Neural cell (in vitro differentiated cells): Measurements from ENCODE around the gene TOM1L1. TPM values are rescaled to one million over a fixed set of nuclear protein-coding genes. Genes with fewer than 3 reads are reported as not detected.

Experiments
- H2AFZ ChIP-seq: fragments of 200-600, 300-800 bp; sonication (generic), shearing (Covaris generic); 2 replicates; pipeline ENCODE4 v1.6.0; 2014; ENCODE audit warnings: low read depth, mild to moderate bottlenecking, antibody characterized with exemption, low read length, moderate library complexity
- H3F3A ChIP-seq: fragments of 200-600 bp; shearing (Covaris generic); 2 replicates; pipeline ENCODE4 v1.6.1; 2016; ENCODE audit warnings: mild to moderate bottlenecking, moderate library complexity, mixed read lengths, antibody characterized with exemption, low read length; ENCODE audit not compliant: insufficient read depth, poor library complexity, severe bottlenecking
- H3K27ac ChIP-seq: fragments of 200-600, 300-800 bp; sonication (generic), shearing (Covaris generic); 2 replicates; pipeline ENCODE4 v1.5.1; 2014; ENCODE audit warnings: mild to moderate bottlenecking, low read length, moderate library complexity
- H3K27me3 ChIP-seq: fragments of 300-800, 200-600 bp; sonication (generic), shearing (Covaris generic); 2 replicates; pipeline ENCODE4 v1.6.0; 2014; ENCODE audit warnings: mild to moderate bottlenecking, low read depth, low read length, moderate library complexity; ENCODE audit not compliant: insufficient read depth
- H3K36me3 ChIP-seq: fragments of 300-800, 200-600 bp; sonication (generic), shearing (Covaris generic); 2 replicates; pipeline ENCODE4 v1.5.1; 2014; ENCODE audit warnings: mild to moderate bottlenecking, antibody characterized with exemption, low read length, moderate library complexity; ENCODE audit not compliant: insufficient read depth
- H3K4me2 ChIP-seq: fragments of 300-800, 200-600 bp; sonication (generic), shearing (Covaris generic); 2 replicates; pipeline ENCODE4 v1.6.0; 2014; ENCODE audit warnings: mild to moderate bottlenecking, low read length
- H3K4me3 ChIP-seq: fragments of 300-800, 200-600 bp; sonication (generic), shearing (Covaris generic); 2 replicates; pipeline ENCODE4 v1.5.1; 2014; ENCODE audit warnings: mild to moderate bottlenecking, low read length, moderate library complexity
- H3K79me2 ChIP-seq: fragments of 200-600 bp; shearing (Covaris generic); replicated peaks from 2 replicates; pipeline ENCODE4 v1.6.0; 2014; ENCODE audit warnings: mild to moderate bottlenecking, low read length, moderate library complexity; ENCODE audit not compliant: insufficient read depth
- H3K9ac ChIP-seq: fragments of 300-800, 200-600 bp; sonication (generic), shearing (Covaris generic); 2 replicates; pipeline ENCODE4 v1.6.1; 2016; ENCODE audit warnings: mild to moderate bottlenecking, low read length, mixed read lengths
- H3K9me2 ChIP-seq: fragments of 200-600 bp; shearing (Covaris generic); 2 replicates; pipeline ENCODE4 v1.6.1; 2016; ENCODE audit warnings: mild to moderate bottlenecking, low read length, mixed read lengths; ENCODE audit not compliant: insufficient read depth
- H3K9me3 ChIP-seq: fragments of 200-600, 300-800 bp; sonication (generic), shearing (Covaris generic); 2 replicates; pipeline ENCODE4 v1.6.1; 2016; ENCODE audit warnings: mild to moderate bottlenecking, mixed run types, low read length, moderate library complexity, mixed read lengths
- H4K20me1 ChIP-seq: fragments of 200-600 bp; shearing (Covaris generic); 2 replicates; pipeline ENCODE4 v1.6.1; 2016; ENCODE audit warnings: mild to moderate bottlenecking, mixed run types; ENCODE audit not compliant: insufficient read depth
- EP300 ChIP-seq: fragments of 450-650 bp; conservative IDR thresholded peaks from 2 replicates; pipeline ENCODE4 v1.6.1; 2014; ENCODE audit warnings: antibody characterized with exemption, mild to moderate bottlenecking, moderate library complexity; ENCODE audit not compliant: poor library complexity, severe bottlenecking
- EZH2 ChIP-seq: fragments of 200-600, 300-800 bp; shearing (Covaris generic), sonication (generic); IDR thresholded peaks from 2 replicates; pipeline ENCODE4 v1.6.1; 2014; ENCODE audit warnings: antibody characterized with exemption, low read length, borderline replicate concordance, mild to moderate bottlenecking; ENCODE audit not compliant: insufficient read depth, poor library complexity, severe bottlenecking
- MXI1 ChIP-seq: fragments of 450-650 bp; conservative IDR thresholded peaks from 2 replicates; pipeline ENCODE4 v1.6.1; 2014; ENCODE audit warnings: antibody characterized with exemption, mild to moderate bottlenecking; ENCODE audit not compliant: poor library complexity, severe bottlenecking
- POLR2AphosphoS5 ChIP-seq: IDR thresholded peaks from 2 replicates; pipeline ENCODE4 v1.6.1; 2012
- RAD21 ChIP-seq: fragments of 450-650 bp; conservative IDR thresholded peaks from 2 replicates; pipeline ENCODE4 v1.6.1; 2014; ENCODE audit warnings: antibody characterized with exemption, mild to moderate bottlenecking, moderate library complexity
- SMC3 ChIP-seq: fragments of 450-650 bp; conservative IDR thresholded peaks from 2 replicates; pipeline ENCODE4 v1.6.1; 2014; ENCODE audit warnings: antibody characterized with exemption, mild to moderate bottlenecking, moderate library complexity; ENCODE audit not compliant: poor library complexity
- TAF1 ChIP-seq: IDR thresholded peaks from 2 replicates; pipeline ENCODE4 v1.6.1; 2012; ENCODE audit warnings: low read depth
- polyA plus RNA-seq: library from polyadenylated mRNA; depleted of rRNA; stranded (reverse); fragments of >200 nt; gene quantifications from 2 replicates; pipeline ENCODE4 v1.2.3, GENCODE V29; 2014
- TF ChIP-seq, protein P1 (sequence below): IDR thresholded peaks from 2 replicates; pipeline ENCODE4 v1.6.1; 2012; ENCODE audit warnings: borderline replicate concordance
- TF ChIP-seq, protein P2 (sequence below): fragments of 450-650 bp; IDR thresholded peaks from 2 replicates; pipeline ENCODE4 v1.5.1; 2014; ENCODE audit warnings: antibody characterized with exemption, mild to moderate bottlenecking, moderate library complexity; ENCODE audit not compliant: poor library complexity, severe bottlenecking

Gene TOM1L1
- polyA plus RNA-seq, 1 donor from 2014 or later = 13.6 TPM

DNA sequence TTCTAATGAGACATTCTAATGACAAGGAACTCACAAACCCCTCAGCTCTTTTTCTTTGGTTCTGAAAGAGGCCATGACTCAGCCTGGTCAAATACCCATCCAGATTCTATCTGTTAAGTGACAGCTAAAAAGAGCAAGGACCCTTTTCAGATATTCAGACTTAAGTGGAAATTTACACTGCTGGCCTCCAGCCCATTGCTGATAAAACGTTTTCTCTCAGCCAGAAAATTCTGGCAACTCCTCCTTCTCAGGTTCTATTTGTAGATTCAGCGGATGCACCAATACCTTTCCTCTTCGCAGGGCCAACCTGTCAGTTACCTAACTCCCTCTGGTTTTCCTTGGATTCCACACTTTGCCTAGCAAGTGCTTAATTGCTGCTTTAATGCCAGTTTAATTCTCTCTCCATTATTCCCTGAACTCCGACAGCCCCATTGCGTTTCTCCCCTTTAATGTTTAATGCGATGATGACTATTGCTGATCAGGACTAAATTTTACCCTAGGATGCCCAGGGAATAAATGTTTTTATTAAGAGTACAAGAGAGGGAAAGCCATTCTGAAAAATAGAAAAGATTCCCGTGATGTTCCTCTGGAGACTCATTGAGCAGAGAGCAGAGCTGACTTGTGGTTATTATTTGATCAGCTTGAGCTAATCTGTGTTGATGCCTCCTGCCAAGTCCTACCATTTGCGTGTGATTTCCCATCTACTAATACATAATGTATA is 35.9 kb upstream of the TOM1L1 start:
- no peaks in the 10 kb centered on the region for H3K9me2 ChIP-seq
- H3K27me3 ChIP-seq = no peaks in the 10 kb centered on the region
- H3K27ac ChIP-seq = no peak overlapping the region
- H3K9me3 ChIP-seq = no peaks in the 10 kb centered on the region
- TF ChIP-seq TAF1 (no peak), MXI1 (no peak), POLR2AphosphoS5 (peak; percentile 75), EP300 (peak; percentile 20), EZH2 (no peak), RAD21 (no peak), SMC3 (no peak)
- TF ChIP-seq, protein P1, sequence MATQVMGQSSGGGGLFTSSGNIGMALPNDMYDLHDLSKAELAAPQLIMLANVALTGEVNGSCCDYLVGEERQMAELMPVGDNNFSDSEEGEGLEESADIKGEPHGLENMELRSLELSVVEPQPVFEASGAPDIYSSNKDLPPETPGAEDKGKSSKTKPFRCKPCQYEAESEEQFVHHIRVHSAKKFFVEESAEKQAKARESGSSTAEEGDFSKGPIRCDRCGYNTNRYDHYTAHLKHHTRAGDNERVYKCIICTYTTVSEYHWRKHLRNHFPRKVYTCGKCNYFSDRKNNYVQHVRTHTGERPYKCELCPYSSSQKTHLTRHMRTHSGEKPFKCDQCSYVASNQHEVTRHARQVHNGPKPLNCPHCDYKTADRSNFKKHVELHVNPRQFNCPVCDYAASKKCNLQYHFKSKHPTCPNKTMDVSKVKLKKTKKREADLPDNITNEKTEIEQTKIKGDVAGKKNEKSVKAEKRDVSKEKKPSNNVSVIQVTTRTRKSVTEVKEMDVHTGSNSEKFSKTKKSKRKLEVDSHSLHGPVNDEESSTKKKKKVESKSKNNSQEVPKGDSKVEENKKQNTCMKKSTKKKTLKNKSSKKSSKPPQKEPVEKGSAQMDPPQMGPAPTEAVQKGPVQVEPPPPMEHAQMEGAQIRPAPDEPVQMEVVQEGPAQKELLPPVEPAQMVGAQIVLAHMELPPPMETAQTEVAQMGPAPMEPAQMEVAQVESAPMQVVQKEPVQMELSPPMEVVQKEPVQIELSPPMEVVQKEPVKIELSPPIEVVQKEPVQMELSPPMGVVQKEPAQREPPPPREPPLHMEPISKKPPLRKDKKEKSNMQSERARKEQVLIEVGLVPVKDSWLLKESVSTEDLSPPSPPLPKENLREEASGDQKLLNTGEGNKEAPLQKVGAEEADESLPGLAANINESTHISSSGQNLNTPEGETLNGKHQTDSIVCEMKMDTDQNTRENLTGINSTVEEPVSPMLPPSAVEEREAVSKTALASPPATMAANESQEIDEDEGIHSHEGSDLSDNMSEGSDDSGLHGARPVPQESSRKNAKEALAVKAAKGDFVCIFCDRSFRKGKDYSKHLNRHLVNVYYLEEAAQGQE = peak; percentile 53
- TF ChIP-seq, protein P2, sequence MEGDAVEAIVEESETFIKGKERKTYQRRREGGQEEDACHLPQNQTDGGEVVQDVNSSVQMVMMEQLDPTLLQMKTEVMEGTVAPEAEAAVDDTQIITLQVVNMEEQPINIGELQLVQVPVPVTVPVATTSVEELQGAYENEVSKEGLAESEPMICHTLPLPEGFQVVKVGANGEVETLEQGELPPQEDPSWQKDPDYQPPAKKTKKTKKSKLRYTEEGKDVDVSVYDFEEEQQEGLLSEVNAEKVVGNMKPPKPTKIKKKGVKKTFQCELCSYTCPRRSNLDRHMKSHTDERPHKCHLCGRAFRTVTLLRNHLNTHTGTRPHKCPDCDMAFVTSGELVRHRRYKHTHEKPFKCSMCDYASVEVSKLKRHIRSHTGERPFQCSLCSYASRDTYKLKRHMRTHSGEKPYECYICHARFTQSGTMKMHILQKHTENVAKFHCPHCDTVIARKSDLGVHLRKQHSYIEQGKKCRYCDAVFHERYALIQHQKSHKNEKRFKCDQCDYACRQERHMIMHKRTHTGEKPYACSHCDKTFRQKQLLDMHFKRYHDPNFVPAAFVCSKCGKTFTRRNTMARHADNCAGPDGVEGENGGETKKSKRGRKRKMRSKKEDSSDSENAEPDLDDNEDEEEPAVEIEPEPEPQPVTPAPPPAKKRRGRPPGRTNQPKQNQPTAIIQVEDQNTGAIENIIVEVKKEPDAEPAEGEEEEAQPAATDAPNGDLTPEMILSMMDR = no peak
- no peak overlapping the region for H3K4me2 ChIP-seq
- no peaks in the 10 kb centered on the region for H3K79me2 ChIP-seq
- H4K20me1 ChIP-seq = no peaks in the 10 kb centered on the region
- H3K36me3 ChIP-seq = no peaks in the 10 kb centered on the region
- no peak overlapping the region for H2AFZ ChIP-seq
- no peaks in the 10 kb centered on the region for H3F3A ChIP-seq
- peak overlapping the region; percentile 36 for H3K4me3 ChIP-seq
- H3K9ac ChIP-seq = no peak overlapping the region

DNA sequence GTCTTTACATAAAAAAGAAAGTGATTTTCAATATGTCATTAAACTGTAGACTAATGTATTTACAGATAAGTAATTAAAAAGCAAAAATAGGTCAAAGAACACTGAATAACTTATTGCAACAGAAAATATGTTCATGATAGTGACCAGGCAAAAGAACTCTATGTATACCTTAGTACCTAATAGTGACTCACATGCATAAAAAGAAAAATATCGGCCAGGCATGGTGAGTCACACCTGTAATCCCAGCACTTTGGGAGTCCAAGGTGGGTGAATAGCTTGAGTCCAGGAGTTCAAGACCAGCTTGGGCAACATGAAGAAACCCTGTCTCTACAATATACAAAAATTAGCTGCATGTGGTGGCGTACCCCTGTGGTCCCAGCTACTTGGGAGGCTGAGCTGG is 33.0 kb upstream of the TOM1L1 start:
- Histone ChIP-seq H3K27me3 (no peaks in the 10 kb centered on the region), H3K9me2 (no peaks in the 10 kb centered on the region), H3F3A (no peaks in the 10 kb centered on the region), H2AFZ (no peak overlapping the region), H3K9ac (no peak overlapping the region), H3K4me2 (no peak overlapping the region), H3K27ac (no peak overlapping the region), H4K20me1 (no peaks in the 10 kb centered on the region), H3K79me2 (no peaks in the 10 kb centered on the region), H3K4me3 (no peak overlapping the region), H3K9me3 (no peaks in the 10 kb centered on the region), H3K36me3 (no peaks in the 10 kb centered on the region)
- no peak for TF ChIP-seq EP300
- no peak for TF ChIP-seq EZH2
- TF ChIP-seq, protein P2 = no peak
- no peak for TF ChIP-seq RAD21
- TF ChIP-seq, protein P1 = no peak
- no peak for TF ChIP-seq POLR2AphosphoS5
- TF ChIP-seq MXI1 = no peak
- TF ChIP-seq SMC3 = no peak
- TF ChIP-seq TAF1 = no peak
